Sigmoid colon (tissue), 7 donors: ENCODE measurements around the gene PSEN1. TPM values are rescaled to one million over a fixed set of nuclear protein-coding genes. Genes with fewer than 3 reads are reported as not detected.

ENCODE experiments used
- DNase-seq: peaks from one replicate; pipeline ENCODE4 v3.0.0-alpha.2; 2019
- H3K27ac ChIP-seq, 4 donors: fragments of 200-600 bp; sonication (generic); one replicate each; pipeline ENCODE4 v1.5.1; 2016 to 2019; ENCODE audit warnings: mild to moderate bottlenecking in 1 of 4
- H3K27me3 ChIP-seq, 3 donors: fragments of 200-600 bp; sonication (generic); one replicate each; pipeline ENCODE4 v1.5.1; 2019; ENCODE audit warnings: mild to moderate bottlenecking in 1 of 3
- H3K36me3 ChIP-seq, 4 donors: fragments of 200-600 bp; sonication (generic); one replicate each; pipeline ENCODE4 v1.5.1; 2016 to 2019
- H3K4me1 ChIP-seq, 4 donors: fragments of 200-600 bp; sonication (generic); one replicate each; pipeline ENCODE4 v1.5.1; 2017 to 2019
- H3K4me3 ChIP-seq, 4 donors: fragments of 200-600 bp; sonication (generic); one replicate each; pipeline ENCODE4 v1.5.1; 2017 to 2019; ENCODE audit warnings: mild to moderate bottlenecking in 2 of 4, moderate library complexity in 1 of 4
- H3K9me3 ChIP-seq, 4 donors: fragments of 200-600 bp in 3 of 4; sonication (generic) in 3 of 4; one replicate each; pipeline versions ENCODE4 v1.5.1 to v1.6.1; 2013 to 2019
- EP300 ChIP-seq, 4 donors: sonication (generic); formaldehyde crosslinking; IDR thresholded peaks; one replicate each; pipeline ENCODE4 v1.6.1; 2017; ENCODE audit warnings: antibody characterized with exemption in 4 of 4
- POLR2A ChIP-seq, 2 donors: fragments of 450-650 bp; IDR thresholded peaks; one replicate each; pipeline ENCODE4 v1.6.1; 2016; ENCODE audit warnings: antibody characterized with exemption in 2 of 2, mild to moderate bottlenecking in 2 of 2, moderate library complexity in 2 of 2
- POLR2AphosphoS5 ChIP-seq, 4 donors: sonication (generic); formaldehyde crosslinking; IDR thresholded peaks; one replicate each; pipeline ENCODE4 v1.6.1; 2017; ENCODE audit warnings: antibody characterized with exemption in 4 of 4
- whole genome bisulfite sequencing, 2 donors: extraction: QIAGEN DNeasy Blood & Tissue Kit; methylation state at CpG; one replicate each; pipeline ENCODE4 v1.1.7; 2013; 5-methylcytosine and 5-hydroxymethylcytosine counted together
- intact Hi-C: fragments of 100-400 bp; cut with DNase I; formaldehyde crosslinking; loops from one replicate; pipeline ENCODE4 v1.15.1; 2023
- polyA plus RNA-seq, 3 donors: library from polyadenylated mRNA; stranded (reverse); fragments of 200-250 nt; gene quantifications; one replicate each; pipeline ENCODE4 v1.2.3, GENCODE V29; 2013
- total RNA-seq, 4 donors: library from RNA; depleted of rRNA; stranded (reverse); fragments of >200 nt; gene quantifications; one replicate each; pipeline ENCODE4 v1.1.0, GENCODE V29; 2016
- TF ChIP-seq, protein P1 (sequence below), 4 experiments: fragments of 450-650 bp in 3 of 4; fragments of 200-600 bp in 1 of 4; IDR thresholded peaks; one replicate each; pipeline ENCODE4 v1.5.1; 2016 to 2019; ENCODE audit warnings: antibody characterized with exemption in 4 of 4, mild to moderate bottlenecking in 3 of 4, moderate library complexity in 2 of 4
- donor health status: healthy with polysubstance abuse.
- donor health status: Bipolar disorder and iron deficiency.
- donor health status: healthy.

The PSEN1 gene
- total and polyA plus RNA-seq, 7 donors: 11.4 to 53.5 (median 46.0) TPM

DNA sequence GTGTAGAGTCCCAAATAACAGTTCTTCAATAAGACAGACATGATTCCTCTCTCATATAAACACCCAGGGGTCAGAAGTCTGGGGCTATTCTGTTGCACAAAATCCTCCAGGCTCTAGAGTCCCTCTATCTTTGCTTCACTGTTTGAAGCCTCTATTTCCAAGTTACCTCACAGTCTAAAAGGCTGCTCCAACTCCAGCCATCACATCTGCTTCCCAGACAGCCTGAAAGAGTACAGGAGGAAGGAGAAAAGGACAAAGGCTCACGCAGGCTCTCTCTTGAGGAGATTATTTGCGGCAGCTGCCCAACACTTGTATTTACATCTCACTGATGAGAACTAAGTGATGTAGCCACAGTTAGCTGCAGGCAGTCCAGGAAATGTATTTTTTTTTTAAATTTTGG lies 107.4 kb downstream of the PSEN1 start:
- peaks cover 0 to 27% (median 7%) of the 10 kb centered on the region in 3 donors for H3K27me3 ChIP-seq
- H3K27ac ChIP-seq: peak overlapping the region in 1 of 4 donors; percentile 82
- TF ChIP-seq POLR2A (IDR thresholded peaks at IDR 0.05) (no peak), POLR2AphosphoS5 (IDR thresholded peaks at IDR 0.05) (no peak), EP300 (IDR thresholded peaks at IDR 0.05) (no peak)
- TF ChIP-seq, protein P1, sequence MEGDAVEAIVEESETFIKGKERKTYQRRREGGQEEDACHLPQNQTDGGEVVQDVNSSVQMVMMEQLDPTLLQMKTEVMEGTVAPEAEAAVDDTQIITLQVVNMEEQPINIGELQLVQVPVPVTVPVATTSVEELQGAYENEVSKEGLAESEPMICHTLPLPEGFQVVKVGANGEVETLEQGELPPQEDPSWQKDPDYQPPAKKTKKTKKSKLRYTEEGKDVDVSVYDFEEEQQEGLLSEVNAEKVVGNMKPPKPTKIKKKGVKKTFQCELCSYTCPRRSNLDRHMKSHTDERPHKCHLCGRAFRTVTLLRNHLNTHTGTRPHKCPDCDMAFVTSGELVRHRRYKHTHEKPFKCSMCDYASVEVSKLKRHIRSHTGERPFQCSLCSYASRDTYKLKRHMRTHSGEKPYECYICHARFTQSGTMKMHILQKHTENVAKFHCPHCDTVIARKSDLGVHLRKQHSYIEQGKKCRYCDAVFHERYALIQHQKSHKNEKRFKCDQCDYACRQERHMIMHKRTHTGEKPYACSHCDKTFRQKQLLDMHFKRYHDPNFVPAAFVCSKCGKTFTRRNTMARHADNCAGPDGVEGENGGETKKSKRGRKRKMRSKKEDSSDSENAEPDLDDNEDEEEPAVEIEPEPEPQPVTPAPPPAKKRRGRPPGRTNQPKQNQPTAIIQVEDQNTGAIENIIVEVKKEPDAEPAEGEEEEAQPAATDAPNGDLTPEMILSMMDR (IDR thresholded peaks at IDR 0.05): no peak
- H3K4me3 ChIP-seq: no peak overlapping the region
- no peak for DNase-seq
- 93 to 98% methylated on average over 2 of the region's 2 CpGs for WGBS, 2 donors
- H3K4me1 ChIP-seq: peaks cover 0 to 46% (median 43%) of the 10 kb centered on the region in 4 donors
- H3K36me3 ChIP-seq: peaks cover 0 to 4% (median 0%) of the 10 kb centered on the region in 4 donors
- intact Hi-C loops: no loop called here
- no peaks in the 10 kb centered on the region for H3K9me3 ChIP-seq

DNA sequence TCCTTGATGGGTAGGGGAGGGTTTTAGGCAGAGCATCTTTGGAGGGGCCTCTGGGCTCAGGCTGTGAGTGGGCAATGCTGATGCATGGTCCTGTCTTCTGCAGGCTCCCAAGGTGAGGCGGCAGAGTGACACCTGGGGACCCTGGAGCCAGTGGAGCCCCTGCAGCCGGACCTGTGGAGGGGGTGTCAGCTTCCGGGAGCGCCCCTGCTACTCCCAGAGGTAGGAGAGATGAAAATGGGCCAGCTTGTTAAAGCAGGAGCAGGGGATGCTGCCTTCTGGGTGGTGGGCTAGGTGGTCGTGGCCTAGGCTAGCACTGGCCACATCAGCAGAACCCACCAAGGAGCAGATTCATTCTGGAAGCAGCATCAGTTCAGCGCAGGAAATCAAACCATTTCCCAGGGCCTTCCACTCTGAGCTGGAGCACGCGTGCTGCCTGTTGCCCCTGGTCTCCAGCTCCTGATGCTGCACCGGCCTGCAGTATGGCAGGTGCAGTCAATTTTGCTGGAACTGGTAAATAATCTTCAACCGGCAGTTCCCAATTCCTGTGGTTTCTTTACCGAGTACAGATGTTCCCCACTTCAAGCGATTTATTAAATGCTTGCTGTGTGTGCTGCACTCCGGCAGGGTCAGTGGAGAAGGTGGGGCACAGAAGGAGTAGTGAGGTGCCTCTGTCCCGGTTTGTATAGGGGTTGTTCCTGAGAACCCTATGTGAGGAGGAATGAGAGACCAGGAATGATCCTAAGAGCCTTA lies 108.4 kb downstream of the PSEN1 start:
- peaks cover 0 to 4% (median 0%) of the 10 kb centered on the region in 4 donors for H3K36me3 ChIP-seq
- no peak overlapping the region for H3K4me3 ChIP-seq
- no peaks in the 10 kb centered on the region for H3K9me3 ChIP-seq
- TF ChIP-seq EP300 (IDR thresholded peaks at IDR 0.05) (no peak), POLR2AphosphoS5 (IDR thresholded peaks at IDR 0.05) (no peak), POLR2A (IDR thresholded peaks at IDR 0.05) (no peak)
- TF ChIP-seq, protein P1 (IDR thresholded peaks at IDR 0.05): no peak
- peaks cover 0 to 25% (median 7%) of the 10 kb centered on the region in 3 donors for H3K27me3 ChIP-seq
- no peak for DNase-seq
- H3K27ac ChIP-seq: no peak overlapping the region
- intact Hi-C loops: no loop called here
- H3K4me1 ChIP-seq: peaks cover 0 to 39% (median 35%) of the 10 kb centered on the region in 4 donors
- 72 to 88% methylated on average over 14 of the region's 14 CpGs for WGBS, 2 donors

DNA sequence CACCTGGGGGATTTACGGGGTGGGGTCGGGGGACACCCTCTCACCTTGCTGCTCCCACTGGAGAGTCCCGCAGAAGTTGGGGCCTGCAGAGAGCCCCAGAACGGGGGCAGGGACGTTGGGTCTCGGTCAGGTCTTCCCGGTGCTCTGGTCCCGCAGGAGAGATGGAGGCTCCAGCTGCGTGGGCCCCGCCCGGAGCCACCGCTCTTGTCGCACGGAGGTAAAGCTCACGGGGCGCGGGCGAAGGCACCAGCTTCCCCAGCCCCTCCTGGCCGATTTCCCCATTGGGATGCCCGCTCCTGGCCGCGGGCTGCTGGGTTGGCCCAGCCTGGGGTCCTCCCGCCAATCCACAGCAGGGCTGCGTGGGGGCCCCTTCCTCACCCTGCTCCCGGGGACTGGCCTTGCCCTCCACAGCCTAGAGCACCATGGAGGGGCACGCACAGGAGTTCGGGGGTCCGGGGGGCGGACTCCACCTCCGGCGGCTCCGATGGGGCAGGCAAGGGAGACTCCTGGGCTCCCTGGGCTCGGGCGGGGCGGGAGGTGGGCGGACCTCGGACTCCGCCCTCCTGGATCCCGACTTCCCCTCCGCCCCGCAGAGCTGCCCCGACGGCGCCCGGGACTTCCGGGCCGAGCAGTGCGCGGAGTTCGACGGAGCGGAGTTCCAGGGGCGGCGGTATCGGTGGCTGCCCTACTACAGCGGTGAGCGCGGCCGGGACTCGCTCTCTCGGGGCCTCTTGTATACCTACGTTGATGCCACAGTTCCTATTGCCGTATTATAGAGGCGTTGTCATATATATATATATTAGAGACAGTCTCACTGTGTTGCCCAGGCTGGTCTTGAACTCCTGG lies 109.4 kb downstream of the PSEN1 start:
- intact Hi-C loops: no loop called here
- Histone ChIP-seq H3K4me1 (peaks cover 0 to 29% (median 25%) of the 10 kb centered on the region in 4 donors), H3K27me3 (peaks cover 0 to 15% (median 7%) of the 10 kb centered on the region in 3 donors), H3K9me3 (no peaks in the 10 kb centered on the region), H3K27ac (peak overlapping the region in 1 of 4 donors; percentile 12), H3K36me3 (peaks cover 0 to 13% (median 0%) of the 10 kb centered on the region in 4 donors), H3K4me3 (peak overlapping the region; percentile 31 to 46 (median 36))
- TF ChIP-seq, protein P1 (IDR thresholded peaks at IDR 0.05): no peak
- TF ChIP-seq POLR2AphosphoS5 (IDR thresholded peaks at IDR 0.05) (no peak), EP300 (IDR thresholded peaks at IDR 0.05) (no peak), POLR2A (IDR thresholded peaks at IDR 0.05) (no peak)
- no peak for DNase-seq
- 29 to 73% methylated on average over 64 of the region's 64 CpGs for WGBS, 2 donors

DNA sequence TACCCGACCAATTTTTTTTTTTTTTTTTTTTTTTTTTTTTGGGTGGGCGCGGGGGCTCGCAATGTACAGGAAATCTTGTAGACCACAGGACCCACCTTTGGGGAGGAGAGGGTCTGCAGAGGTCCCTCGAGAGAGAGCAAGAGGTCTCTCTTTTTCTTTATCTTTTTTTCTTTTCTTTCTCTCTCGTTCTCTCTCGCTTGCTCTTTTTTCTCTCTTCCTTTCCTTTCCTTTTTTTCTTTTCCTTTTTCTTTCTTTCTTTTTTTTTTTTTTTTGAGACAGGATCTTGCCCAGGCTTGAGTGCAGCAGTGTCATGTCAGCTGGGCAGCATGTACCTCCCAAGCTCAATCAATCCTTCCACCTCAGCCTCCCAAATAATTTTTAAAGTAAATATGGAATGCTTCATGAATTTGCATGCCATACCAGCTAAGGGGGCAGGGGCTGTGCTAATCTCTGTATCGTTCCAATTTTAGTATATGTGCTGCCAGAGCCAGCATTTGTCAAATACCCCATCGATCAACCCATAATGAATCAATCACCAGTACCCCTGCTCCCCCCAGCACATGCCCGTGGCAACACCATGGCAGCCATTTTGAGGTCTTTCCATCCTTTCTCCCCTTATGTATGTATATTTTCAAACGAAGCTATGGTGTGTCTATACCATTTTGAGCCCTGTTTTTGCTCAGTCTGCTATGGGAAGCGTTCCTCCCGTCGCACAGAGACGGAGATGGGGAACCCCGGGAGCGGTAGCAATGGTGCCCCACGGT lies 110.3 kb downstream of the PSEN1 start:
- Histone ChIP-seq H3K9me3 (no peaks in the 10 kb centered on the region), H3K36me3 (peaks cover 0 to 19% (median 0%) of the 10 kb centered on the region in 4 donors), H3K4me1 (peaks cover 0 to 20% (median 17%) of the 10 kb centered on the region in 4 donors), H3K27me3 (peaks cover 0 to 12% (median 7%) of the 10 kb centered on the region in 3 donors), H3K27ac (no peak overlapping the region), H3K4me3 (peak overlapping the region; percentile 31 to 46 (median 36))
- 68 to 87% methylated on average over 18 of the region's 18 CpGs for WGBS, 2 donors
- DNase-seq: no peak
- intact Hi-C loops: no loop called here
- TF ChIP-seq EP300 (IDR thresholded peaks at IDR 0.05): no peak
- TF ChIP-seq POLR2AphosphoS5 (IDR thresholded peaks at IDR 0.05): no peak
- TF ChIP-seq, protein P1 (IDR thresholded peaks at IDR 0.05): no peak
- no peak for TF ChIP-seq POLR2A (IDR thresholded peaks at IDR 0.05)
